ENCODE results near the gene FFAR1.

DNA sequence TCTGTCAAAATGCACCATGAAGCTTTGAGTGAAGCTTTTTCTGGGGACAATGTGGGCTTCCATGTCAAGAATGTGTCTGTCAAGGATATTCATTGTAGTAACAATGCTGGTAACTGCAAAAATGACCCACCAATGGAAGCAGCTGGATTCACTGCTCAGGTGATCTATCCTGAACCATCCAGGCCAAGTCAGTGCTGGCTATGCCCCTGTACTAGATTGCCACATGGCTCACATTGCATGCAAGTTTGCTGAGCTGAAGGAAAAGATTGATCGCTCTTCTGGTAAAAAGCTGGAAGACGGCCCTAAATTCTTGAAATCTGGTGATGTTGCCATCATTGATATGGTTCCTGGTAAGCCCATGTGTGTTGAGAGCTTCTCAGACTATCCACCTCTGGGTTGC is 35.8 kb downstream of the FFAR1 start:
- TF ChIP-seq CTCF (IDR thresholded peaks at IDR 0.05) (no peak), POLR2A (IDR thresholded peaks at IDR 0.05) (no peak)
